Activated T-helper 2 cell treated with anti-CD3 and anti-CD28 coated beads, Interferon-gamma antibody, Interleukin-2, Interleukin-4, amounts not matched to agents 10 μg/mL and 5 μg/mL and 100 μg/mL, durations not matched to agents 14 hours and 24 hours and 36 hours (primary cell): ENCODE measurements around the gene GPANK1. TPM values are rescaled to one million over a fixed set of nuclear protein-coding genes. Genes with fewer than 3 reads are reported as not detected.
A peak's percentile ranks its signal among the peaks of the same experiment; 100 is the strongest.
"Not testable (repeated sequence)": the region's sequence is repeated elsewhere in the genome, so short reads cannot be mapped to it uniquely, and the experiment has no call there.

Experiments
- DNase-seq: peaks from one replicate; pipeline ENCODE4 v3.0.0; 2021; ENCODE audit warnings: low spot score
- H3K27ac Mint-ChIP-seq: one replicate; pipeline ENCODE4 v1.8.0; 2021; ENCODE audit warnings: mixed read lengths
- H3K27me3 Mint-ChIP-seq: one replicate; pipeline ENCODE4 v1.8.0; 2021; ENCODE audit warnings: low read depth, mixed read lengths
- H3K36me3 Mint-ChIP-seq: one replicate; pipeline ENCODE4 v1.8.0; 2021; ENCODE audit warnings: low read depth, mixed read lengths
- H3K4me1 Mint-ChIP-seq: one replicate; pipeline ENCODE4 v1.8.0; 2021; ENCODE audit warnings: low read depth, mixed read lengths
- H3K4me3 Mint-ChIP-seq: one replicate; pipeline ENCODE4 v1.8.0; 2021; ENCODE audit warnings: low read depth, mild to moderate bottlenecking, moderate library complexity, mixed read lengths
- H3K9me3 Mint-ChIP-seq: one replicate; pipeline ENCODE4 v1.8.0; 2021; ENCODE audit warnings: mixed read lengths
- intact Hi-C: fragments of 100-400 bp; cut with micrococcal nuclease; formaldehyde crosslinking; loops from one replicate; pipeline ENCODE4 v1.15.1; 2023
- total RNA-seq: library from RNA; stranded (reverse); gene quantifications from 2 replicates; pipeline ENCODE4 v1.2.3, GENCODE V29; 2022

GPANK1 gene
- total RNA-seq, result 31.5 and 34.7 TPM in 2 replicates

DNA sequence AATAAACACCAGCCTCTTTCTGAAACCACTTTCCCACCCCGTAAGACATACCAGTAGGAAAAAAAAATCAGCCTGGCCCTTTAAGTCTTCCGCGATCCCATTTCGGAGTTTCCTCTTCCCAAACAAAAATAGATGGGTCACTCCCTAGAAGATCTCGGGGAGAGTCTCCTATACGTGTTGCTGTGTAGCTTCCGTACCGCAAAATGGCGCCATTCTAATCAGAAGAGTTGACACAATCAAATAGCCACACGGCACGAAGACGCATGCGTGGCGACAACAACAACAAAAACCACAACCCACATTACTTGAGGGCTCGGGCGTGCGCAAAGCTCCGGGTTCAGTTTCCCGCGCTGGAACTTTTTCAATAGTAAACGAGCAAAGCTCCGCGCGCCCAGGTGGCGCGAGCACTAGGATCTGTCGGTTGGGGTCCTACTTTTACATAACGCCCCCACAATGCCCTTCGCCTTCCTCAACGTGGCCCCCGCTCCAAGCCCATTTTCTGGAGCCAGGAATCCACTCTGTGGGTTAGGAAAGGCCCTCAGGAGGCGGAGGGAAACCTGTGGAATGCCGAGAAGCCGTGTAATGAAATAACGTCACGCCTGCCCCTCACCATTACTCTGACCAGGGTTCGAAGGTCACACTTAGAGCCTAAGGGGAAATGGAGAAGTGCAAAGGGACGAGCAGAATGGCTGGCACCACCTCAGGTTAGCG lies at the start of gene GPANK1:
Gene GPANK1, minus strand, starts transcription at position 208 of the 711 bp plus-strand sequence. CDS start 519 bp downstream, outside the sequence.
- H3K27ac Mint-ChIP-seq, result peak within 1 kb of the TSS; percentile 94
- peaks cover 86% of the 10 kb centered on the region for H3K36me3 Mint-ChIP-seq
- DNase-seq, result peak; percentile 89
- peak within 1 kb of the TSS; percentile 96 for H3K4me3 Mint-ChIP-seq
- H3K27me3 Mint-ChIP-seq, result no peaks in the 10 kb centered on the region
- H3K9me3 Mint-ChIP-seq, result no peaks in the 10 kb centered on the region
- intact Hi-C loops, result loop anchor here (1.0 to 5.0 kb wide), 8 partner anchors 13 to 1752 kb away; partner anchors contain the start of genes ABHD16A, BAG6, CUTA and DDX39B
- peaks cover 45% of the 10 kb centered on the region for H3K4me1 Mint-ChIP-seq

DNA sequence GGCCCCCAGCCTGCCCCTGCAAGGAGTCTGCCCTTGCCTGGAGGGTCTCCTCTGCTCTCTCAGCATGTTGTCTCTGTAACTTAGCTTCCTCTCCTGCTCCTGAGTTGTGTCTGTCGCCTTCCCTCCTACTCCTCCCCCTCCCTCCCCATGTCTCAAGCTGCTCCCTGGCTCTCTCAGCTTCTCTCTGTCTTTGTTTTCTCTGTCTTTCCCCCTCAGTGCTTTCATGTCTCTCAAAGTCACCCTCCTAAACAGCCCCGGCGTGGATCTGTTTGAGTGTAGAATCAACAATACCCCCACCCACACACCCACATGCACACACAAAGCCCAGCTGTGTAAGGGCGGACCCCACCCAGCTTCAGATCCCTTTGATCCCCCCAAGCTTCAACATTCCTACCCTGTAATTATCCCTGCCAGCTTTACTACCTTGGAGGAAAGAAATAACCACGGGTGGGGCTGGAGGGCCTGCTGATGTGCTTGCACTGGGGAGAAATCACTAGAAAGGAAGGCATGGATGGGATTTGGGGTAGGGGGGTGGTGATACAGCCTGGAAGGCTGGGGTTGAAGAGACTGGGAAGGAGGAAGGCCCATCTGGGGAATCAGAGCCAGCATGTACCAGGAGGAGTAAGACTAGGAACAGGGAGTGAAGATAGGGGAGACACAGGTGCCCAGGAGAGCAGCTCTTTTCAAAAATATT lies 49.3 kb upstream of the GPANK1 start:
- H3K4me1 Mint-ChIP-seq, result peaks cover 9% of the 10 kb centered on the region
- H3K4me3 Mint-ChIP-seq, result no peak overlapping the region
- H3K27ac Mint-ChIP-seq, result no peak overlapping the region
- no peak for DNase-seq
- no peaks in the 10 kb centered on the region for H3K9me3 Mint-ChIP-seq
- no peaks in the 10 kb centered on the region for H3K36me3 Mint-ChIP-seq
- peaks cover 9% of the 10 kb centered on the region for H3K27me3 Mint-ChIP-seq
- intact Hi-C loops, result no loop called here

DNA sequence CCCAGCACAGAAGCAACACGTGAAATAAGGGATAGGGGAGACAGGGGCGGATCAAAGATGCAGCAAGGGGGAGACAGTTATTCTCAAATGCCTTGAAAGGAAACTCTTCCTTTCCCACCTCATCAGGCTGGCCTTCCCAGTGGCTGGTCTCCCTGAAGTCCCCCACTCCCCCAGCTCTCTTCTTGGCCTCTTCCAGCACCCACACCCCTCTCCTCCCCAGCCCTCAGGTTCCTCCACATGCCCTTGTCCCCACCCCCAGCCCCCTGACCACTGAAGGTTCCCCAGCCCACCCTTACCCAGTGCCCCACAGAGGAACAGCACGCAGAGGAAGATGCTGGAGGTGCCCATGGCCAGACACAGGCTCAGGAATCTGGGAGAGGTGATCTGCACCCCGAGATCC lies 48.7 kb upstream of the GPANK1 start:
- Mint-ChIP-seq H3K4me1 (peaks cover 9% of the 10 kb centered on the region), H3K9me3 (no peaks in the 10 kb centered on the region), H3K36me3 (no peaks in the 10 kb centered on the region), H3K27me3 (peaks cover 9% of the 10 kb centered on the region), H3K4me3 (no peak overlapping the region), H3K27ac (no peak overlapping the region)
- intact Hi-C loops, result no loop called here
- DNase-seq, result no peak

DNA sequence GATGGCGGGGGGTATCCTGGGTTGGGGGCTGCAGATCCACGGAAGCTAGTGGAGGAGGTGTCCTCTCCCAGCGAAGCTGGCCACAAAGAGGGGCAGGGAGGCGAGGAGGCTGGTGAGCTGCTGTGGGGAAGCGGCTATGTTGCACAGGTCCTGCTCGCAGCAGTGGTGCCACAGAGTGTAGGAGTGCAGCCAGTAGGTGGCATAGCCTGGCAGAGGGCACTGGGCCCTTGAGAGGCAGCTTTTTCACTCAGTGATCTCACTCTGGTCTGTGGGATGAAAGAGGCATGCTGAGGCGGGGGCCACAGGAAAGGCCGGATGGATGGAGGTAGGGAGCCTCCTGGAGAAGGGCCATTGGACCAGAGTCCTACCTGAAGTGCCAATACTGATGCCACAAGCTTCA lies 47.5 kb upstream of the GPANK1 start:
- peaks cover 9% of the 10 kb centered on the region for H3K27me3 Mint-ChIP-seq
- H3K4me1 Mint-ChIP-seq, result peaks cover 9% of the 10 kb centered on the region
- intact Hi-C loops, result no loop called here
- H3K27ac Mint-ChIP-seq, result no peak overlapping the region
- H3K9me3 Mint-ChIP-seq, result no peaks in the 10 kb centered on the region
- H3K4me3 Mint-ChIP-seq, result no peak overlapping the region
- no peak for DNase-seq
- H3K36me3 Mint-ChIP-seq, result no peaks in the 10 kb centered on the region

DNA sequence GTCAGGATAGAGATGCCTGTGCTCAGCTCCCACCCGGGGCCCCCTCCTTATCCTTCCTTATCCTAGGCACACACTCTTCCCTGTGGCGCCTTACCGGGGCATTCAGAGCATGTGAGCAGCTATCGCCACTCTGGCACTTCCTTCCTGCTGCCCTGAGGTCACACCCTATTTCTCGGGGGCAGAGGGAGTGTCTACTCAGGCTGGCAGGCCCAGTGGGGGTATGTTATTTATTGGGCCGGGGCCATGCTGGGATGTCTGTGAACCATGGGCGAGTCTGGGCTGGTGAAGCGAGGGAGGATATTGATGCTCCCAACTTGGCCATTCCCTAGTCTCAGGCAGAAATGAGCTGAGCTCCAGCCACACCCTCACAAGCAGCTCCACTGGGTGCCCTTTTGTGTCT lies 46.4 kb upstream of the GPANK1 start:
- intact Hi-C loops, result no loop called here
- Mint-ChIP-seq H3K36me3 (no peaks in the 10 kb centered on the region), H3K4me1 (peaks cover 9% of the 10 kb centered on the region), H3K27ac (no peak overlapping the region), H3K9me3 (no peaks in the 10 kb centered on the region), H3K4me3 (no peak overlapping the region), H3K27me3 (peaks cover 9% of the 10 kb centered on the region)
- DNase-seq, result no peak

DNA sequence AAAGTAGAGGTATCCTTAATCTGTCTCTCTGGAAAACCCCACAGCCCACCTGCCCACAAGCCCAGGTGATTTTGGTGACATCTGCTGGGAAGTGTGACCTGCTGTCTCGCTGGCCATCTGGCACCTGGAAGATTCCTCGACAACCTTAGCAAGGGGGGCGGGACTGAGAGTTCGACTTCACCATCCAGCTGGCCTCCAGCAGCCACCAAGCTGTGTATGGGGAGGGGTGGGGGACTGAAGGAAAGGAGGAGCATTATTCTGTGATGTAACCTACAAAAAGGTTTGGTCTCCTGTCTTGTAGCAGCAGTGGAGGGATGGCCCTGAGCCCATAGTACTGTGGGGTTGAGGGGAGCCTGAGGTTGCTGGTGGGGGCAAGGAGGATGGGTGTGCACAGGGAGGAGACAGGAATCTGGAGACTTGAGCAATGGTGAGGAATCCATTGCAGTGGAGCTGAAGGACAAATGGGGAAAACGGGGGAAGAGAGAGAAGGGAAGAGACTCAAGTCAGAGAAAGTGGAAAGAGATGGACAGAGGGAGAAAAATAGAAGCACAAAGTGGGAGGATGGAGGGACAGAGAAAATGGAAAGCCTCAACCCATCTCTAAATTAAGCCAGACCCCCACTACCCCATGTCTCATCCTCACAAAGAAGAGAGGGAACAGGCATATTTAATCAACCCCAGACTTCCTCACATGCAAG lies 45.9 kb upstream of the GPANK1 start:
- Mint-ChIP-seq H3K4me1 (peaks cover 9% of the 10 kb centered on the region), H3K27ac (no peak overlapping the region), H3K4me3 (no peak overlapping the region), H3K27me3 (peaks cover 9% of the 10 kb centered on the region), H3K9me3 (no peaks in the 10 kb centered on the region), H3K36me3 (no peaks in the 10 kb centered on the region)
- DNase-seq, result no peak
- intact Hi-C loops, result no loop called here

DNA sequence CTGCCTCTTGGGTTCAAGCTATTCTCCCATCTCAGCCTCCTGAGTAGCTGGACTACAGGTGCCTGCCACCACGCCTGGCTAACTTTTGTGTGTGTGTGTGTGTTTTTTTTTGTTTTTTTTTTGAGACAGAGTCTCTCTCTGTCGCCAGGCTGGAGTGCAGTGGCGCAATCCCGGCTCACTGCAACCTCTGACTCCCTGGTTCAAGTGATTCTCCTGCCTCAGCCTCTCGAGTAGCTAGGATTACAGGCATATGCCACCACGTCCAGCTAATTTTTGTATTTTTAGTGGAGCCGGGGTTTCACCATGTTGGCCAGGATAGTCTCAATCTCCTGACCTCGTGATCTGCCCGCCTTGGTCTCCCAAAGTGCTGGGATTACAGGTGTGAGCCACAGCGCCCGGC lies 44.4 kb upstream of the GPANK1 start:
- intact Hi-C loops, H3K36me3 Mint-ChIP-seq, H3K9me3 Mint-ChIP-seq, H3K27me3 Mint-ChIP-seq, H3K4me3 Mint-ChIP-seq, DNase-seq, H3K4me1 Mint-ChIP-seq, H3K27ac Mint-ChIP-seq: not testable (repeated sequence)

DNA sequence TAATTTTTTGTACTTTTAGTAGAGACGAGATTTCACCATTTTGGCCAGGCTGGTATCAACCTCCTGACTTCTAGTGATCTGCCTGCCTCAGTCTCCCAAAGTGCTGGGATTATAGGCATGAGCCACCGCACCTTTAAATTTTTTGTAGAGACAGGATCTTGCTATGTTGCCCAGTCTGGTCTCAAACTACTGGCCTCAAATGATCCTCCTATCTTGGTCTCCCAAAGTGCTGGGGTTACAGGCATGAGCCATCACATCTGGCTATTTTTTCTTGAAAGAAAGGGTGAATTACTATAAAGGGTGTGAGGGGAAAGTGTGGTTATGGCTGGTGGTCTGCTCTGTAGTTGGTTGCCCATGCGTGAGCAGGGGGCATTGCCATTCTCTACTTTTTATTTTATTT lies 43.4 kb upstream of the GPANK1 start:
- intact Hi-C loops, result no loop called here
- no peak for DNase-seq
- H3K36me3 Mint-ChIP-seq, result no peaks in the 10 kb centered on the region
- no peak overlapping the region for H3K27ac Mint-ChIP-seq
- peaks cover 6% of the 10 kb centered on the region for H3K27me3 Mint-ChIP-seq
- H3K4me3 Mint-ChIP-seq, result no peak overlapping the region
- peaks cover 13% of the 10 kb centered on the region for H3K4me1 Mint-ChIP-seq
- H3K9me3 Mint-ChIP-seq, result no peaks in the 10 kb centered on the region

DNA sequence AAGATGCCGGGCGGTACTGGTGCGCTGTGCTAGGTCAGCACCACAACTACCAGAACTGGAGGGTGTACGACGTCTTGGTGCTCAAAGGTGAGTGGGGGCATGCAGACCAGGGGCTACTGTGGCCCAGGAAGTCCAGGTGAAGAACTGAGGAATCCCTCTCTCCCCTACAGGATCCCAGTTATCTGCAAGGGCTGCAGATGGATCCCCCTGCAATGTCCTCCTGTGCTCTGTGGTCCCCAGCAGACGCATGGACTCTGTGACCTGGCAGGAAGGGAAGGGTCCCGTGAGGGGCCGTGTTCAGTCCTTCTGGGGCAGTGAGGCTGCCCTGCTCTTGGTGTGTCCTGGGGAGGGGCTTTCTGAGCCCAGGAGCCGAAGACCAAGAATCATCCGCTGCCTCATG lies 42.9 kb upstream of the GPANK1 start:
- intact Hi-C loops, result no loop called here
- no peak overlapping the region for H3K27ac Mint-ChIP-seq
- peaks cover 13% of the 10 kb centered on the region for H3K4me1 Mint-ChIP-seq
- no peak for DNase-seq
- no peaks in the 10 kb centered on the region for H3K36me3 Mint-ChIP-seq
- H3K9me3 Mint-ChIP-seq, result no peaks in the 10 kb centered on the region
- H3K27me3 Mint-ChIP-seq, result peaks cover 4% of the 10 kb centered on the region
- no peak overlapping the region for H3K4me3 Mint-ChIP-seq

DNA sequence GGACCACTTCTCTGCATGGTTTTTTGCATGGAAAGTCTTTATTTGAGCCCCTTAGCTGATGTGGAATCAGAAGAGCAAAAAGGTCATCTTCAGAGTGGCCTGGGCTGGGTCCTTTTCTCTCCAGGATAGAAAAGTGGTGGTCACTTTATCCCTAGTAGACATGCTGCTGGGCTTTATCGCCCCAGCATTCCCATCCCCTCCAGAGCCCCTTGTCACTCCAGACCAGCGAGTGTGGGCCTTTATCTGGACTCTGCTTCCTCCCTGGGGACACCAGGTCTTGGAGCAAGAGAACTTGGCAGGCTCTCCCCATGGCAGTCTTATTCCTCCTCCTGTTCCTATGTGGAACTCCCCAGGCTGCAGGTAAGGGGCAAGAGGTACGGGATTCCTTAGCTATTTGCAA lies 41.8 kb upstream of the GPANK1 start, which contains the start of gene LY6G6F:
Gene LY6G6F, plus strand, starts transcription at position 268 of the 400 bp plus-strand sequence. Its CDS starts 41 bp downstream, at position 309.
- H3K27me3 Mint-ChIP-seq, result no peaks in the 10 kb centered on the region
- no peak within 1 kb of the TSS for H3K4me3 Mint-ChIP-seq
- H3K9me3 Mint-ChIP-seq, result no peaks in the 10 kb centered on the region
- no peak within 1 kb of the TSS for H3K27ac Mint-ChIP-seq
- peaks cover 18% of the 10 kb centered on the region for H3K4me1 Mint-ChIP-seq
- DNase-seq, result no peak
- intact Hi-C loops, result no loop called here
- no peaks in the 10 kb centered on the region for H3K36me3 Mint-ChIP-seq

DNA sequence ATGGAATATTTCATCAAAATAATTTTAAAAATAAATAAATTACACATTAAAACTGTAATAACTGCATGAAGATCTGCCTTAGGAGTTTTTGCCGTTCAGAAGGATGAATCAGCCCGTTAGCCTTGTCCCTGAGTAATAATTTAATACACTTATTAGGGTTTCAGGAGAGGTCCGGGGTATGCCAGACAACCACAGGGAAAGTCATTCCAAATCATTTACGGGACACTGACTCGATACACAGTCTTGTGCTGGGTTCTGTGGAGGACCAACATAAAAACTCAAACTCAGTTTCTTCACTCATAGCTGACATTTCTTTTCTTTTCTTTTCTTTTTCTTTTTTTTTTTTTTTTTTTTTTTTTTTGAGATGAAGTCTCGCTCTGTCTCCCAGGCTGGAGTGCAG lies 41.1 kb upstream of the GPANK1 start:
- no peak overlapping the region for H3K4me3 Mint-ChIP-seq
- no peaks in the 10 kb centered on the region for H3K9me3 Mint-ChIP-seq
- no peaks in the 10 kb centered on the region for H3K27me3 Mint-ChIP-seq
- DNase-seq, result no peak
- no peak overlapping the region for H3K27ac Mint-ChIP-seq
- peaks cover 4% of the 10 kb centered on the region for H3K36me3 Mint-ChIP-seq
- intact Hi-C loops, result no loop called here
- H3K4me1 Mint-ChIP-seq, result peaks cover 20% of the 10 kb centered on the region

DNA sequence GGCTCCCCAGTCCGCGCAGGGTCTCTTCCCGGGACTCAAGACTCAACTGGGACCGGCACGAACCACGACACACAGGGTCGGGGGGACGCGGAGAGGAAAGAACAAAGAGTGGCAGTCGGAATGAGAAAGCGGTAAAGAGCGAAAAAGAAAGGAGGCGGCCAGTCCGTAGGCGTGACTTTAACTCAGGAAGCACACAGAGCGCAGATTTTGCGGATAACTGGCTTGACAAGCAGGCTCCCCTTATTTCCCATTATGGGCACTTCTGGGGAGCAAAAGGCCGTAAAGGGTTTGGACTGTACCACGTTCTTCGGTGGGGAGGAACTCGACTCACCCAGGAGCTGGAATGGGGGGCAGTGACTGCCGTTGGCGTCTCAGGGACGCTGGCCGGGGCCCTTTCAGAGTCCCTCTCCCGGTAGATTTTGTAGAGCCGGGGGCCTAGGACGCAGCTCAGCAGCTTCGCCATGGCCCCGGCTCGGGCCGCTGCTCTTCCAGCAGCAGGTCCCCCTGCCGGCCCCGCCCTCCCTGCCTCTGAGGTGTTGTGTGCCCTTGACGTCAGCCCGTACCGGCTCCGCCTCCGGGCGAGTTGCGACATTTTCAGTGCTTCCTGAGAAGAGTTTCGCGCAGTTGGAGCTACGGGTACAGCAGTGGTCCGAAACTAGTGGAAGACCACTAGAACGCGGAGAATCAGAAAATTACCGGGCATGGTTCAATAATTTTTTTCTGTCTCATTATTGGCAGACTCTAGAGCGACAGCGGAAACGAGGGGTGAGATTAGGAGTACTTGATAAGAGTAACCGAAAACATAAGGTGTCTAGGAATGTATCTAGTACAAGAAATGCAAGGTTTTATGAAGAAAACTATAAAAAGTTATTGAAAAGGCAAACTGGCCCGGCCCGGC lies 38.3 kb upstream of the GPANK1 start, which contains the start of gene ABHD16A:
Gene ABHD16A, minus strand, starts transcription at position 506 of the 898 bp plus-strand sequence. Its CDS starts 43 bp downstream, at position 463.
- Mint-ChIP-seq H3K4me3 (peak within 1 kb of the TSS; percentile 99), H3K27ac (peak within 1 kb of the TSS; percentile 98), H3K9me3 (no peaks in the 10 kb centered on the region), H3K36me3 (peaks cover 8% of the 10 kb centered on the region), H3K27me3 (no peaks in the 10 kb centered on the region), H3K4me1 (peaks cover 20% of the 10 kb centered on the region)
- DNase-seq, result peak; percentile 96
- intact Hi-C loops, result loop anchor here (1.0 to 2.0 kb wide), 2 partner anchors 31 to 38 kb away; partner anchors contain the start of gene GPANK1
